ENCODE data around the gene OR2H2. TPM values are rescaled to one million over a fixed set of nuclear protein-coding genes. Genes with fewer than 3 reads are reported as not detected.

Gene OR2H2
- total RNA-seq, 1 donor, result not detected

GRCh38 chr6:29619578-29620160, 34.7 kb downstream of the OR2H2 start:
- no peak overlapping the region for H2AFZ ChIP-seq (ENCODE audit: low read length)
- H4K20me1 ChIP-seq (ENCODE audit: insufficient read depth, low read length), result no peaks in the 10 kb centered on the region
- no peak overlapping the region for H3K4me3 ChIP-seq (ENCODE audit: insufficient read depth, low read length)
- H3K4me1 ChIP-seq (ENCODE audit: insufficient read depth, low read length), result no peaks in the 10 kb centered on the region
- no peaks in the 10 kb centered on the region for H3K27me3 ChIP-seq (ENCODE audit: insufficient read depth, low read length)
- peak; percentile 47 for DNase-seq (ENCODE audit: insufficient read length, low spot score, missing footprints)
- H3K27ac ChIP-seq (ENCODE audit: low read depth, low read length), result no peak overlapping the region
- peaks cover 25% of the 10 kb centered on the region for H3K36me3 ChIP-seq (ENCODE audit: insufficient read depth, low read length)
- H3K9me3 ChIP-seq (ENCODE audit: low read depth, low read length), result no peaks in the 10 kb centered on the region
- H3K79me2 ChIP-seq (ENCODE audit: insufficient read depth, low read length), result no peaks in the 10 kb centered on the region
- no peak for TF ChIP-seq CTCF (IDR thresholded peaks at IDR 0.05; ENCODE audit: extremely low read depth, low read depth, low read length)
- no peak overlapping the region for H3K4me2 ChIP-seq (ENCODE audit: insufficient read depth, low read length)

- Histone ChIP-seq H3K4me2 (ENCODE audit: insufficient read depth, low read length) (no peak overlapping the region), H3K79me2 (ENCODE audit: insufficient read depth, low read length) (no peaks in the 10 kb centered on the region), H3K27me3 (ENCODE audit: insufficient read depth, low read length) (no peaks in the 10 kb centered on the region), H3K9me3 (ENCODE audit: low read depth, low read length) (no peaks in the 10 kb centered on the region), H3K36me3 (ENCODE audit: insufficient read depth, low read length) (peaks cover 25% of the 10 kb centered on the region), H3K4me1 (ENCODE audit: insufficient read depth, low read length) (no peaks in the 10 kb centered on the region), H3K4me3 (ENCODE audit: insufficient read depth, low read length) (no peak overlapping the region), H3K27ac (ENCODE audit: low read depth, low read length) (no peak overlapping the region), H2AFZ (ENCODE audit: low read length) (no peak overlapping the region), H4K20me1 (ENCODE audit: insufficient read depth, low read length) (peaks cover 2% of the 10 kb centered on the region)
- no peak for TF ChIP-seq CTCF (IDR thresholded peaks at IDR 0.05; ENCODE audit: extremely low read depth, low read depth, low read length)
- no peak for DNase-seq (ENCODE audit: insufficient read length, low spot score, missing footprints)
Observed at GRCh38 chr6:29620630-29621029, 35.7 kb downstream of the OR2H2 start.

GRCh38 chr6:29624520-29624961, 39.6 kb downstream of the OR2H2 start:
- no peaks in the 10 kb centered on the region for H3K27me3 ChIP-seq (ENCODE audit: insufficient read depth, low read length)
- no peak overlapping the region for H3K4me2 ChIP-seq (ENCODE audit: insufficient read depth, low read length)
- TF ChIP-seq CTCF (IDR thresholded peaks at IDR 0.05; ENCODE audit: extremely low read depth, low read depth, low read length), result no peak
- peak; percentile 51 for DNase-seq (ENCODE audit: insufficient read length, low spot score, missing footprints)
- no peak overlapping the region for H3K4me3 ChIP-seq (ENCODE audit: insufficient read depth, low read length)
- H3K4me1 ChIP-seq (ENCODE audit: insufficient read depth, low read length), result peaks cover 13% of the 10 kb centered on the region
- H3K9me3 ChIP-seq (ENCODE audit: low read depth, low read length), result no peaks in the 10 kb centered on the region
- H3K27ac ChIP-seq (ENCODE audit: low read depth, low read length), result no peak overlapping the region
- peaks cover 4% of the 10 kb centered on the region for H4K20me1 ChIP-seq (ENCODE audit: insufficient read depth, low read length)
- H3K36me3 ChIP-seq (ENCODE audit: insufficient read depth, low read length), result peaks cover 19% of the 10 kb centered on the region
- H3K79me2 ChIP-seq (ENCODE audit: insufficient read depth, low read length), result no peaks in the 10 kb centered on the region
- H2AFZ ChIP-seq (ENCODE audit: low read length), result no peak overlapping the region

- no peaks in the 10 kb centered on the region for H3K27me3 ChIP-seq (ENCODE audit: insufficient read depth, low read length)
- peak; percentile 73 for DNase-seq (ENCODE audit: insufficient read length, low spot score, missing footprints)
- H3K9me3 ChIP-seq (ENCODE audit: low read depth, low read length), result no peaks in the 10 kb centered on the region
- H4K20me1 ChIP-seq (ENCODE audit: insufficient read depth, low read length), result peaks cover 7% of the 10 kb centered on the region
- no peak overlapping the region for H3K4me2 ChIP-seq (ENCODE audit: insufficient read depth, low read length)
- peaks cover 19% of the 10 kb centered on the region for H3K36me3 ChIP-seq (ENCODE audit: insufficient read depth, low read length)
- H3K79me2 ChIP-seq (ENCODE audit: insufficient read depth, low read length), result no peaks in the 10 kb centered on the region
- no peak overlapping the region for H3K4me3 ChIP-seq (ENCODE audit: insufficient read depth, low read length)
- no peak for TF ChIP-seq CTCF (IDR thresholded peaks at IDR 0.05; ENCODE audit: extremely low read depth, low read depth, low read length)
- H2AFZ ChIP-seq (ENCODE audit: low read length), result no peak overlapping the region
- H3K4me1 ChIP-seq (ENCODE audit: insufficient read depth, low read length), result peaks cover 16% of the 10 kb centered on the region
- H3K27ac ChIP-seq (ENCODE audit: low read depth, low read length), result no peak overlapping the region
Observed at GRCh38 chr6:29625337-29625930, 40.5 kb downstream of the OR2H2 start.

Measured in osteoblast (primary cell).